Uterus (tissue), 4 donors: ENCODE measurements around the gene DNAH10. TPM values are rescaled to one million over a fixed set of nuclear protein-coding genes. Genes with fewer than 3 reads are reported as not detected.

Source experiments
- DNase-seq, 2 donors: peaks; one replicate each; pipeline ENCODE4 v3.0.0-alpha.2; 2019 to 2020
- H3K27ac ChIP-seq, 2 donors: fragments of 200-600 bp; sonication (generic); 1 replicate in 1 of 2; 2 replicates in 1 of 2; pipeline ENCODE4 v1.5.1; 2016 to 2018
- H3K27me3 ChIP-seq, 2 donors: fragments of 200-600 bp; sonication (generic); one replicate each; pipeline ENCODE4 v1.5.1; 2018 to 2019; ENCODE audit warnings: control low read depth in 1 of 2
- H3K36me3 ChIP-seq, 2 donors: fragments of 200-600 bp; sonication (generic); one replicate each; pipeline ENCODE4 v1.5.1; 2019; ENCODE audit warnings: control low read depth in 1 of 2
- H3K4me1 ChIP-seq, 2 donors: fragments of 200-600 bp; sonication (generic); one replicate each; pipeline ENCODE4 v1.5.1; 2018 to 2019; ENCODE audit warnings: control low read depth in 1 of 2
- H3K4me3 ChIP-seq, 2 donors: fragments of 200-600 bp; sonication (generic); 1 replicate in 1 of 2; 2 replicates in 1 of 2; pipeline ENCODE4 v1.5.1; 2018 to 2019; ENCODE audit warnings: mild to moderate bottlenecking in 1 of 2
- H3K9me3 ChIP-seq, 2 donors: fragments of 200-600 bp; sonication (generic); one replicate each; pipeline ENCODE4 v1.5.1; 2019; ENCODE audit warnings: control low read depth in 1 of 2
- POLR2A ChIP-seq, 2 donors: fragments of 450-650 bp; IDR thresholded peaks; one replicate each; pipeline ENCODE4 v1.6.1; 2016; ENCODE audit warnings: antibody characterized with exemption in 2 of 2, mild to moderate bottlenecking in 1 of 2, moderate library complexity in 1 of 2
- intact Hi-C: fragments of 100-400 bp; cut with DNase I; formaldehyde crosslinking; loops from one replicate; pipeline ENCODE4 v1.15.1; 2023; ENCODE audit warnings: low total_unique reads
- total RNA-seq, 4 donors: library from RNA; depleted of rRNA in 3 of 4; stranded (reverse); fragments of >200 nt in 3 of 4; gene quantifications; one replicate each; pipeline versions ENCODE4 v1.1.0 to v1.2.4, GENCODE V29; 2014 to 2023
- TF ChIP-seq, protein P1 (sequence below), 4 experiments: fragments of 200-600 bp in 2 of 4; fragments of 450-650 bp in 2 of 4; sonication (generic) in 2 of 4; IDR thresholded peaks; one replicate each; pipeline ENCODE4 v1.5.1; 2016 to 2019; ENCODE audit warnings: antibody characterized with exemption in 4 of 4, mild to moderate bottlenecking in 2 of 4, moderate library complexity in 1 of 4
- donor health status: DM: yes; HTN: yes; CAD: no.

DNAH10 gene
- total RNA-seq, 4 donors from 2014 or later = under 0.01 to 3.9 (median 1.1) TPM

DNA sequence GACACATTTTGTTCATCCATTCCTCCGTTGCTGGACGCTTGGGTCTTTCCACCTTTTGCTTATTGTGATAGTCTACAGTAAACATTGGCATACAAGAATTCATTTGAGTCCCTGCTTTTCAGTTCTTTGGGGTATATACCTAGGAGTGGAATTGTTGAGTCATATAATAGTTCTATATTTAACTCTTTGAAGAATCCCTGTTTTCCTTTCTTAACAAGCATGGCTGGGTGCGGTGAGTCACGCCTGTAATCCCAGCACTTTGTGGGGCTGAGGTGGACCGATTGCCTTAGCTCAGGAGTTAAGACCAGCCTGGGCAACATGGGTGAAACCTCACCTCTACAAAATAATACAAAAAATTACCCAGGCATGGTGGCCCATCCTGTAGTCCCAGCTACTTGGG, 135.1 kb downstream of the DNAH10 start:
- no peak for DNase-seq

DNA sequence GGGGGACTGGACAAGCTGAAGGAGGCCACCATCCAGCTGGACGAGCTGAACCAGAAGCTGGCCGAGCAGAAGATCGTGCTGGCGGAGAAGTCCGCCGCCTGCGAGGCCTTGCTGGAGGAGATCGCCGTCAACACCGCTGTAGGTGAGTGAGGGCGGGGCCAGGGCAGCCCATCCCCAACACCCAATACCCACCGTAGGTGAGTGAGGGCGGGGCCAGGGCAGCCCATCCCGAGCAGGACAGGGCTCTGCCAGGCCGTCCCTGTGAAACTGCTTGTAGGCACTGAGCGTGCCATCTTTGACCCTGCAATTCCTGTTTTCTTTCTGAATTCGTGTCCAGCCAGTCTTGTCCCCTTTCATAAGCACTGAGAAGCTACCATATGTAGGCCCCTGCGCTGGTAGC, 136.6 kb downstream of the DNAH10 start:
- TF ChIP-seq, protein P1, sequence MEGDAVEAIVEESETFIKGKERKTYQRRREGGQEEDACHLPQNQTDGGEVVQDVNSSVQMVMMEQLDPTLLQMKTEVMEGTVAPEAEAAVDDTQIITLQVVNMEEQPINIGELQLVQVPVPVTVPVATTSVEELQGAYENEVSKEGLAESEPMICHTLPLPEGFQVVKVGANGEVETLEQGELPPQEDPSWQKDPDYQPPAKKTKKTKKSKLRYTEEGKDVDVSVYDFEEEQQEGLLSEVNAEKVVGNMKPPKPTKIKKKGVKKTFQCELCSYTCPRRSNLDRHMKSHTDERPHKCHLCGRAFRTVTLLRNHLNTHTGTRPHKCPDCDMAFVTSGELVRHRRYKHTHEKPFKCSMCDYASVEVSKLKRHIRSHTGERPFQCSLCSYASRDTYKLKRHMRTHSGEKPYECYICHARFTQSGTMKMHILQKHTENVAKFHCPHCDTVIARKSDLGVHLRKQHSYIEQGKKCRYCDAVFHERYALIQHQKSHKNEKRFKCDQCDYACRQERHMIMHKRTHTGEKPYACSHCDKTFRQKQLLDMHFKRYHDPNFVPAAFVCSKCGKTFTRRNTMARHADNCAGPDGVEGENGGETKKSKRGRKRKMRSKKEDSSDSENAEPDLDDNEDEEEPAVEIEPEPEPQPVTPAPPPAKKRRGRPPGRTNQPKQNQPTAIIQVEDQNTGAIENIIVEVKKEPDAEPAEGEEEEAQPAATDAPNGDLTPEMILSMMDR (IDR thresholded peaks at IDR 0.05) = no peak
- TF ChIP-seq POLR2A (IDR thresholded peaks at IDR 0.05) = no peak
- Histone ChIP-seq H3K4me3 (no peak overlapping the region), H3K4me1 (no peaks in the 10 kb centered on the region), H3K36me3 (no peaks in the 10 kb centered on the region), H3K27me3 (no peaks in the 10 kb centered on the region), H3K9me3 (no peaks in the 10 kb centered on the region), H3K27ac (no peak overlapping the region)
- intact Hi-C loops = no loop called here
- no peak for DNase-seq

More for the DNA sequence above, 135.1 kb downstream of the DNAH10 start:
- TF ChIP-seq, protein P1 (IDR thresholded peaks at IDR 0.05) = no peak
- TF ChIP-seq POLR2A (IDR thresholded peaks at IDR 0.05) = no peak
- Histone ChIP-seq H3K9me3 (no peaks in the 10 kb centered on the region), H3K4me1 (no peaks in the 10 kb centered on the region), H3K36me3 (no peaks in the 10 kb centered on the region), H3K27ac (no peak overlapping the region), H3K27me3 (no peaks in the 10 kb centered on the region), H3K4me3 (no peak overlapping the region)
- intact Hi-C loops = no loop called here

DNA sequence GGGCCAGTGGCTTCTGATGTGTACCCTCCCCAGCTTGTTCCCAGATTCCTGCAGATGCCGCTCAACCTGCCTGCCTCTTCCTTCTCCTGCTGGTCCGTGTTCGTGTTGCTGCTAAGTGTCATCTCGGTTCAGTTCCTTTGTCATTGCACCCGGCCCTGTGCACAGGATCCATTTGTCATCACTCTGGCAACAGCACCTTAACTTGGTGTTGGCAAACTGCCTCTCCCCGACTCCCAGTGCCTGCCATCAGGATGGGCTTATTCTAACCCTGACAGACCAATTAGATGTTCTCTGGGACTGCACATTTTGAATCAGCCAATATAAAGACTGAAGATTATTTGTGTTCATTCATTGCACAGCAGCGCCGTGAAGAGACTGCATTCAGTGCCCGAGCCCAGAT, 137.3 kb downstream of the DNAH10 start:
- intact Hi-C loops = no loop called here
- no peaks in the 10 kb centered on the region for H3K36me3 ChIP-seq
- no peak overlapping the region for H3K27ac ChIP-seq
- H3K4me3 ChIP-seq = no peak overlapping the region
- DNase-seq = no peak
- TF ChIP-seq POLR2A (IDR thresholded peaks at IDR 0.05) = no peak
- TF ChIP-seq, protein P1 (IDR thresholded peaks at IDR 0.05) = no peak
- H3K9me3 ChIP-seq = no peaks in the 10 kb centered on the region
- no peaks in the 10 kb centered on the region for H3K27me3 ChIP-seq
- H3K4me1 ChIP-seq = no peaks in the 10 kb centered on the region

DNA sequence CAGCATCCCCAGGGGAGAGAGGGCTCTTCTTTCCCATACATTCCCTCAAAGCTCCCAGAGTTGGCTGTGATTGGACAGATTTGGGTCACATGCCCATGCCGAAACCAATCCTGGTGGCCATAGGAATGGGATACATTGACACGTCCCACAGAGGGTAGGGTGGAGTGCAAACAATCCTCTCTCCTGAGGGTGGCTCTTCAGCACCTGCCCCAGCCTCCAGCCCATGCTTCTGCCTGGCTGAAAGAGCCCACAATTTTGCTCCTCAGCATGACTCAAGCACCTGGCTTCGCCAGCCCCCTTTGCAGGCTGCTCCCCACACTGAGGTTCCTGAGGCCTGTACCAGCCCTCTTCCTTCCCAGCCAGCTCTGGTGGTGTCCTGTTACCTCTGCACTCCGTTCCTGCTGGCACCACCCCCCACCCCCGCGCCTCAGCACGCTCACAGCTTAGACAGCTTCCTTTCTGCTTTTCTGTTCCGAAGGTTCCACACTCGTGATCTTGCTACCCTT, 138.8 kb downstream of the DNAH10 start:
- intact Hi-C loops = loop anchor here (5.0 kb wide), 1 partner anchor 81 kb away; no protein-coding TSS in a partner anchor
- no peak for TF ChIP-seq POLR2A (IDR thresholded peaks at IDR 0.05)
- TF ChIP-seq, protein P1 (IDR thresholded peaks at IDR 0.05) = no peak
- Histone ChIP-seq H3K4me3 (no peak overlapping the region), H3K27me3 (no peaks in the 10 kb centered on the region), H3K4me1 (no peaks in the 10 kb centered on the region), H3K27ac (no peak overlapping the region), H3K9me3 (no peaks in the 10 kb centered on the region), H3K36me3 (no peaks in the 10 kb centered on the region)
- no peak for DNase-seq

DNA sequence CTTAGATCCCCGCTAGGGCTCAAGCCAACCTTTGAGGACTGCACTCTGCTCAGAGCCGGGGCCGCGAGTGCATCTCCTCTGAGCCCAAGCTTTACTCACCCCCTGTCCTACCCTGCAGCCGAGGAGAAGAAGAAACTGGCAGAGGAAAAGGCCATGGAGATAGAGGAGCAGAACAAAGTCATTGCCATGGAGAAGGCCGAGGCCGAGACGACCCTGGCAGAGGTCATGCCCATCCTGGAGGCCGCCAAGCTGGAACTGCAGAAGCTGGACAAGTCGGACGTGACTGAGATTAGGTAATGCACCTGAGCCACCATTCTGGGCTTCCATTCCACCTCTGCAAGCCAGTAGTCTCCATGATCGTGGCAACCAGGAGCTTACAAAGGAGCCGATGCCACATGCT, 140.7 kb downstream of the DNAH10 start:
- no peak overlapping the region for H3K4me3 ChIP-seq
- H3K27ac ChIP-seq = no peak overlapping the region
- TF ChIP-seq, protein P1 (IDR thresholded peaks at IDR 0.05) = no peak
- no peak for TF ChIP-seq POLR2A (IDR thresholded peaks at IDR 0.05)
- intact Hi-C loops = loop anchor here (5.0 kb wide), 1 partner anchor 79 kb away; no protein-coding TSS in a partner anchor
- no peaks in the 10 kb centered on the region for H3K4me1 ChIP-seq
- no peaks in the 10 kb centered on the region for H3K9me3 ChIP-seq
- H3K36me3 ChIP-seq = no peaks in the 10 kb centered on the region
- no peaks in the 10 kb centered on the region for H3K27me3 ChIP-seq
- DNase-seq = no peak
